ENCODE results near the gene RTL10. TPM values are rescaled to one million over a fixed set of nuclear protein-coding genes. Genes with fewer than 3 reads are reported as not detected.

Gene RTL10
- total RNA-seq, 1 experiment from 2014 or later: 13.0 TPM

DNA sequence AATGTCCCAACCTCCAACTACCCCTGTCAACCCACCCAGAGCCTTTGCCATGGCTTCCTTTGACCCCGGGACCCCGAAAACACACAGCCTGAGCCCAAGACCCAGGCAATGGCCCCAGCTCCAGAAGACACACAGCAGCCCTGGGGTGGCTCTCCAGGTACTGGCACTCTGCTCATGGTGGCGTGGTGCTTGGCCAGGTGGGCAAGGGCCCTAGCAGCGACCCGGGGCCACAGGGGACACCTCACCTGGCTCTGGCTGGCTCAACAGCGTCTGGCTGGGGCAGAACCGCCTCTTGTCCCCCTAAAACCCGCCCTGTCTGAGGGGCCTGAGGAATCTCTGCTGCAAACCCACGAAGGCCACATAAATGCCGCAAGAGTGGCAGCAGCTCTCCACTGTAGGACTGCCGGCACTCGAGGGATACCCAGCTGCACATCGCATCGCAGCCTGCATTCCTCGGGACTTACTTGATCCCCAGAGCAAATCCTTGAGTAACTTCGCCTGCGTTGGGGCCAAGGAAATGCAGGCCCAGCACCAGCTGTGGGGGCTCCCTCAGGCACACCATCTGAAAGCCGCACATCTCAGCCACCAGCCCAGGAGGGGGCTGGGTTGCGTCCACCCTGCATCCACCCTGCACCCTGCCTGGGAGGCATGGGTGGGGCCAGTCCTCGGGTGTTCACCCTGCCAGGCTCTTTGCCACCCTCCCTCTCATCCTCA, 23.1 kb upstream of the RTL10 start:
- no peak for DNase-seq (ENCODE audit: low read depth)

GRCh38 chr22:19876941-19877625, 22.4 kb upstream of the RTL10 start:
- DNase-seq (ENCODE audit: low read depth): no peak

- DNase-seq (ENCODE audit: low read depth): no peak
Measured at GRCh38 chr22:19876314-19876940, 21.8 kb upstream of the RTL10 start.

GRCh38 chr22:19875531-19876313, 21.0 kb upstream of the RTL10 start:
- DNase-seq (ENCODE audit: low read depth): no peak

GRCh38 chr22:19875061-19875530, 20.4 kb upstream of the RTL10 start:
- no peak for DNase-seq (ENCODE audit: low read depth)

DNA sequence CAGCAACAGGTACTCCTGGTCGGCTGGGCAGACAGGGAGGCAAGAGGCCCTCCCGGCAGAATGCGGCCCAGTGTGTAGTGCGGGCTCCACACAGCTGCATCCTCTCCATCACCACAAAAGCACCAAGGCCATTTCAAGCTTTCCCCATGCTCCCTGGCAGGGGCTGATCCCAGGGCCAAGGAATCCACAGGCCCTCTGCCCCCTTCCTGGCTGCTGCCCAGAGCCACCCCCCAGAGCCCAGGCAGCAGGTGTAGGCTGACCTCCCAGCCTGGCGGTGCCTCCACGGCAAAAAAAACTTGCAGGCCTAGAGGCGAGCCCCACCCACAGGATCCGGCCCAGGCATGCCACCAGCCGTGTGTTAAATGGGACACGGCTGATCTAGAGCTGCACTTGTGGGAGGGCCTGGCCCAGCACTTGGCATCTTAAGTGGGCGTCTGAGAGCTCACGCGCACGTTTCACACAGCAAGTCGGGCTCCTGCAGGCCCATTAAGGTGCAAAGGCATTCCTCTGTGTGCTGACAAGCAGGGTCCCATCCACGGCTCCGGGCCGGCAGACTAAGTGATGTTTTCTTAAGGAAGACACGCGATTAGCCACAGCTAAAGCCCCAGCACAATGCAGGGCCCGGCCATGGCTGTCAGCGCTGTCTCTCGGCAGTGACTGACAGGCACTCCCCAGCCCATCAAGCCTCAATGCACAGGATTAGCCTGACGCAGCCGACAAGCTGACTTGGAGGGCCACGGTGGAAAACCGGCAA, 19.8 kb upstream of the RTL10 start:
- no peak for DNase-seq (ENCODE audit: low read depth)

DNA sequence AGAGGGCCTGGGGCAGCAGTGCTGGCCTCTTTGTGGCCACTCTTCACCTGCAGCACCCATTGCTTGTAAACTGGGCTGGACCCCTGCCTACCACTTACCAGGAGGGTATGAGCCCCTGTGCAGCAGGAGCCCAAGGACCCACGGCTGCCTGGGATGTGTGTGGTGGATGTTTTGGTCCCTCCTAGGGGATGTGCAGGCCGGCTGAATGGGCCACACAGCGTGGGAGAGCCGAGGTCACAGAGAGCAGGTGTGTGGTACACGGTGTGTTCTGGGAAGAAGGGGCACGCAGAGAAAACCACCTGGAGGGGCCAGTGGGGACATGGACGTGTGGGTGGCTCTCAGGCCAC, 19.3 kb upstream of the RTL10 start:
- no peak for DNase-seq (ENCODE audit: low read depth)

- no peak for DNase-seq (ENCODE audit: low read depth)
Measured at GRCh38 chr22:19873138-19873959, 18.7 kb upstream of the RTL10 start.

GRCh38 chr22:19872779-19873137, 18.1 kb upstream of the RTL10 start:
- DNase-seq (ENCODE audit: low read depth): no peak

GRCh38 chr22:19871845-19872778, 17.4 kb upstream of the RTL10 start:
- no peak for DNase-seq (ENCODE audit: low read depth)

GRCh38 chr22:19871023-19871844, 16.6 kb upstream of the RTL10 start:
- no peak for DNase-seq (ENCODE audit: low read depth)

DNA sequence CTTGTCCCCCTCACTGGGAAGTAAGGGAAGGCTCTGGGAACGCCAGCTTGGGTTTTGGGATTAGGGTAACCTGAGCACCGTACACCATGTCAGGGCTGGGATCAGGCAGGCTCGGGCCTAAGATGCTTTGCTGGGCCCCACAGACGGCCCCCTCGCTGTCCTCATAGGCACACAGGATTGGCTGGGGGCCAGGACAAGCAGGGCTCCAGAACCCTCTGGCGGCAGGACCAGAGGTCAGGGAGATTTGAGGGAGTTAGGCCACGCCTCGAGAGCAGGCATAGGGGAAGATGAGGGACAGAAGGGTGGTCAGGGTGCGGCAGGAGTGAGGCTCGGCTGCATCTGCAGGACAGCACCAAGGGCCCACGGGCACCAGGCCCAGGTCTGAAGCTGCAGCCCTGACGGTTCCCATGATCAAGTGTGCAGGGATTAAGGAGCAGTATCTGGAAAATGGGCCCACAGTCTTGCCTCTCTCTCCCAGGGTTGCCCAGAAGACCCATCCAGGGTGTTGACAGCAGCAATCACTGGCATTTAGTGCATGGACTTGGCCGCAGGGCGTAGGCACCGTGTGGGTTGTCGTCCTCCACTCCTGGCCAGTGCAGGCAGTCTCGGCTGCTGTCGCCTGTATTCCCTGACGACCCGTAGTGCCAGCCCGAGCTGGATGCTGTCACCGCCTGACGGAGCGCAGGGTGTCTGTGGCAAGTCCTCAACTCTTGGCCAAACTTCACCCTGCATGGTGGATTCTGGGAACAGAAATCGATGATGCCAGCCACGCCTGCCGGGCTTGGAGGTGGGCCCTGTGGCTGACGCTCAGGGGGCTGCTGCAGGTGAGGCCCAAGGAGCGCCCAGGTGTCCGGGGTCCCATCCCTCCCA, 15.7 kb upstream of the RTL10 start:
- DNase-seq (ENCODE audit: low read depth): no peak

DNA sequence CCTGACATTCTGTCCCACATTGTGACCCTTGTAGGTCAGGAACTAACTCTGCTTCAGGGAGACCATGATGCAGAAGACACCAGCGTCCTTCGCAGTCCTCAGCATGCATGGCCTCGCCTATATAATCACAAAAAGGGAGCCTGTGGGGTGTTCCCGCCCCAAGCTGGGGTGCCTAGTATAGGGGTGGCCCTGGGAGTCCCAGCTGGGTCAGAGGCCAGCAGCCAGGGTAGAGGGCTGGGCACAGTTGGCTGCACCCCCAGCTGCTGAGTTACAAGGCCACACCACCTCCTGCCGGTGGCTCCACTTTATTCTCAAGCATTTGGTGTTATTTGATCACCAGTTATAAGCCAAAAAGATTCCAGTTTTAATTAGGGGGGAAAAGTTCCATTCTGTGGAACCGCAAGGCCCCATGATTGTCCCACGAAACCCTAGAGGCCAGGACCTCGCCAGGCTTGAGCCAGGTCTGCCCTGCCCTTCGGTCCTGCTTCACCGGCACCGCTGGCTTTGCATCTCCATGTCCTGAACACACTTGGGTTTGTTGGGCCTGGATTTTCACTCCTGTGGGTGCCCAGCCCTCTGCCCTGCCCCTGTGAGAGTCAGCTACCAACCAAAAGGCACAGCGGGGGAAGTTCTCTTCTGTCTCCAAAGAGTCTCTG, 15.0 kb upstream of the RTL10 start:
- no peak for DNase-seq (ENCODE audit: low read depth)

- DNase-seq (ENCODE audit: low read depth): no peak
Measured at GRCh38 chr22:19868773-19869471, 14.2 kb upstream of the RTL10 start.

DNA sequence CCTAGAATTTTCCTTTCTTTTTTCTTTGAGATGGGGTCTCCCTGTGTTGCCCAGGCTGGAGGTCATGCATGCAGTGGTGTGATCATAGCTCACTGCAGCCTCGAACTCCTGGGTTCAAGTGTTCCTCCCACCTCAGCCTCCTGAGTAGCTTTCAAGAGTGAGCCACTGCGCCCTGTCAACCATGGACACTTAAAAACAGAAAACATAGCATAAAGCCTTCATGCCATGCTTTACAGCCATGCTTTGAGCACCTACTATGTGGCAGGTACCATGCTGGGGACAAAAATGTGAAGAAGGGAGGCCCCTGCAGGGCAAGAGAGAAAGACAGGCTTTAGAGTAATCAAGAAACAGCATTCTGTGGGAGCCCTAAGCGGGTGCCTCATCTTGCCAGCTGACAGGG, 13.7 kb upstream of the RTL10 start:
- DNase-seq (ENCODE audit: low read depth): no peak

DNA sequence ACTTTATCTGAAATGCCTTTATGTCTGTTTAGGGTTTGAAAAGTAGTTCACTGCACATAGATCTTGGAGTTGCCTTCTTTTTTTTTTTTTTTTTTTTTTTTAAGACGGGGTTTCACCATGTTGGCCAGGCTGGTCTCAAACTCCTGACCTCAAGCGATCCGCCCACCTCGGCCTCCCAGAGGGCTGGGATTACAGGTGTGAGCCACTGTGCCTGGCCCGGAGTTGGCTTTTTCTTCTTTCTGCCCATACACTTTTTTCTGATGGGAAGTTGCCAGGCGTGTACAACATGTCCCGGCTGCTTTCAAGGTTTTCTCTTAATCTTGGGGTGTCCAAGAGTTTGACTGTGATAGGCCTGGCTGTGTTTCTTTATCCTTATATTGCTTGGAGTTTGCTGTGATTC, 12.9 kb upstream of the RTL10 start:
- no peak for DNase-seq (ENCODE audit: low read depth)
